Measurements from ENCODE around the gene MAGEB10.
A peak's percentile ranks its signal among the peaks of the same experiment; 100 is the strongest.
"Not testable (repeated sequence)": the region's sequence is repeated elsewhere in the genome, so short reads cannot be mapped to it uniquely, and the experiment has no call there.

The MAGEB10 gene

GRCh38 chrX:27807690-27808089 lies at the start of gene MAGEB10:
Gene MAGEB10, plus strand, starts transcription at chrX:27807990. Its CDS starts 13,317 bp downstream, at chrX:27821307.
- no peak for DNase-seq

- DNase-seq: no peak
These were observed 42.1 kb upstream of the MAGEB10 start for GRCh38 chrX:27765718-27766117.

GRCh38 chrX:27767387-27767786 lies 40.4 kb upstream of the MAGEB10 start:
- DNase-seq: no peak

GRCh38 chrX:27775984-27776383 lies 31.8 kb upstream of the MAGEB10 start:
- no peak for DNase-seq

- no peak for DNase-seq
These were observed 11.0 kb upstream of the MAGEB10 start for GRCh38 chrX:27796640-27797257.

GRCh38 chrX:27797575-27797974 lies 10.2 kb upstream of the MAGEB10 start:
- peak; percentile 77 to 94 for DNase-seq

GRCh38 chrX:27808226-27808625 lies 436 bp downstream of the MAGEB10 start:
- no peak for DNase-seq

GRCh38 chrX:27808991-27809859 lies 1.4 kb downstream of the MAGEB10 start:
- DNase-seq: not testable (repeated sequence)

GRCh38 chrX:27815209-27815608 lies 7.4 kb downstream of the MAGEB10 start:
- no peak for DNase-seq

- no peak for DNase-seq
These were observed 16.0 kb downstream of the MAGEB10 start for GRCh38 chrX:27823812-27824211.

- DNase-seq: no peak
These were observed 30.4 kb downstream of the MAGEB10 start for GRCh38 chrX:27838185-27838584.

GRCh38 chrX:27840881-27841280 lies 33.1 kb downstream of the MAGEB10 start:
- no peak for DNase-seq

GRCh38 chrX:27842859-27843258 lies 35.1 kb downstream of the MAGEB10 start:
- DNase-seq: no peak

GRCh38 chrX:27860337-27860736 lies 52.5 kb downstream of the MAGEB10 start:
- peak; percentile 41 to 81 for DNase-seq

GRCh38 chrX:27863809-27864208 lies 56.0 kb downstream of the MAGEB10 start:
- DNase-seq: no peak

All from NCI-H524 (cell line).